A549 (cell line): ENCODE results near the gene ACKR4.

Source experiments
- CBX2 ChIP-seq: fragments of 200-600 bp; sonication (generic); IDR thresholded peaks from 2 replicates; pipeline ENCODE4 v1.6.1; 2016; ENCODE audit warnings: low read depth, mild to moderate bottlenecking, borderline replicate concordance
- CTCF ChIP-seq: fragments of >200 bp; sonication (Bioruptor Twin); formaldehyde crosslinking; IDR thresholded peaks from 3 replicates; pipeline ENCODE4 v1.5.1; 2016
- HMGXB4 ChIP-seq: fragments of 250-450 bp; sonication (Bioruptor Pico); IDR thresholded peaks from 2 replicates; pipeline ENCODE4 v1.5.0; 2021; ENCODE audit warnings: mild to moderate bottlenecking, moderate library complexity, borderline replicate concordance
- JUN ChIP-seq, 2 experiments: fragments of >200 bp; sonication (Bioruptor Twin); formaldehyde crosslinking; IDR thresholded peaks; 2 replicates in 1 of 2; 3 replicates in 1 of 2; pipeline ENCODE4 v1.6.1; 2016 to 2017
- MAX ChIP-seq: IDR thresholded peaks from 2 replicates; pipeline ENCODE4 v1.6.1; 2012
- PBX3 ChIP-seq: IDR thresholded peaks from 2 replicates; pipeline ENCODE4 v1.6.1; 2012
- PHF8 ChIP-seq: fragments of 200-600 bp; sonication (generic); IDR thresholded peaks from 2 replicates; pipeline ENCODE4 v1.6.1; 2016; ENCODE audit warnings: low read depth, mild to moderate bottlenecking, antibody characterized with exemption, moderate library complexity, borderline replicate concordance
- POLR2A ChIP-seq: IDR thresholded peaks from 2 replicates; pipeline ENCODE4 v1.6.1; 2012; ENCODE audit warnings: mild to moderate bottlenecking, low read length
- RFX5 ChIP-seq: fragments of 450-650 bp; IDR thresholded peaks from 2 replicates; pipeline ENCODE4 v1.7.1; 2014; ENCODE audit warnings: antibody characterized with exemption, mild to moderate bottlenecking, moderate library complexity

GRCh38 chr3:132605374-132605792 lies 8.3 kb downstream of the ACKR4 start:
- TF ChIP-seq HMGXB4 (CRISPR knock-in tag) (no peak), PBX3 (no peak), CTCF (no peak), POLR2A (no peak), PHF8 (no peak), RFX5 (no peak), MAX (no peak), JUN (IDR thresholded peaks at IDR 0.05) (no peak), CBX2 (no peak)
